GM21423 (cell line): ENCODE measurements around the gene MINDY3.
"Not testable (repeated sequence)": the region's sequence is repeated elsewhere in the genome, so short reads cannot be mapped to it uniquely, and the experiment has no call there.

Experiments used
- ATAC-seq: cut with Tn5 transposase; IDR thresholded peaks from one replicate; pipeline ENCODE4 v1.9.1; 2021; ENCODE audit warnings: mild to moderate bottlenecking, moderate library complexity; ENCODE audit not compliant: unreplicated experiment

The MINDY3 gene

GRCh38 chr10:15781381-15781960 lies 78.8 kb downstream of the MINDY3 start:
- no peak for ATAC-seq

DNA sequence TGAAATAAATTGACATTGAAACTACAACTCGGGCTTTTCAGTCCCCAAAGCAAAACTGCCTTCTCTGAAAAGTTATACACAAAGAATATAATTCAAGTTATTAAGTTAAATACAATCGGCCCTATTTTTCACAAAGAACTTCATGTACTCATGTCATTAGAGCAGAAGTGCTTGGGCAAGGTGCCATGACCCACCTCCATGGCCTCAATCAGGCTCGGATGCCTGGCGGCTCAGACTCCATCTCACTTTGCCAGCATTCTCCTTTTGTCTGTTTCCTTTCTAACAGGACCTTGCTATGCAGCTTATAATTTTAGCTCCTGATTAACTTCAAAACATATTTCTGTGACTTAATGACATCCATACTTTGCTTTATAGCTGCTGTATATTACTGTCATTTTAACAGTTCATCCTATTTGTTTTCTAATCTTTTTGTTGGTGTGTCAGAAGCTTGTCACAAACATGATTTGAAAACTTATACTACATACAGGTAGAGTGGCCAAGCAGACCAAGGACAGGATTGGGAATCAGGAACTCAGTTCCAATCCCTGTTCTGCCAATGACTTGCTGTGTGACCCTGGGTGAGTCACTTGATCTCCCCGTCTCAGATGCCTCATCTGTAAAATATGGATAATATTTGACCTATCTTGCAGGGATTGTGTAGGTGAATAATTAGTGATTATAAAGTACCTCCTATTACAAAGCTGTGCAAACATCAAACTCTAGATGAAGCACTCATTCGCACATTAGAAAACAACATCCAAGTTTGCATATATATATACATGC lies 79.8 kb downstream of the MINDY3 start:
- ATAC-seq: no peak

DNA sequence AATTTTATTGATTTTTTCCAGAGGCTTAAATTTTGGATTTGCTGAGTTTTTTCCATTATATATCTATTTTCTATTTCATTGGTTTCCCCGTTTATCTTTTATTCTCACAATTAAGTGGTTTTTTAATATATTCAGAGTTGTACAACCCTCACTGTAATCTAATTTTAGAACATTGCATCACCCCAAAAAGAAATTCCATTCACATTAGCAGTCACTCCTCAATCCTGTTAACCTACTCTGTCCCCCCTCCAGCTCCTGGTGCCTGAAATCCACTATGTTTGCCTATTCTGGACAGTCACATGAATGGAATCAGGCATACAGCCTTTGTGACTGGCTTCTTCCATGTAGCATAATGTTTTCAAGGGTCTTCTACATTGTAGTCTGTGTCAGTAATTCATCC lies 84.8 kb downstream of the MINDY3 start:
- ATAC-seq: no peak

DNA sequence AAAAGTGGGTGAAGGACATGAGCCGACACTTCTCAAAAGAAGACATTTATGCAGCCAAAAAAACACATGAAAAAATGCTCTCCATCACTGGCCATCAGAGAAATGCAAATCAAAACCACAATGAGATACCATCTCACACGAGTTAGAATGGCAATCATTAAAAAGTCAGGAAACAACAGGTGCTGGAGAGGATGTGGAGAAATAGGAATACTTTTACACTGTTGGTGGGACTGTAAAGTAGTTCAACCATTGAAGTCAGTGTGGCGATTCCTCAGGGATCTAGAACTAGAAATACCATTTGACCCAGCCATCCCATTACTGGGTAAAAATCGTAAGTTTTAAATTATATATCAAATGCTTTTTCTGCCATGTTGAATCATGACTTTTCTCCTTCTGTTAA lies 85.8 kb downstream of the MINDY3 start:
- ATAC-seq: not testable (repeated sequence)

- ATAC-seq: no peak
Measured at GRCh38 chr10:15764892-15765454, 95.3 kb downstream of the MINDY3 start.

- no peak for ATAC-seq
Measured at GRCh38 chr10:15763006-15763405, 97.3 kb downstream of the MINDY3 start.

GRCh38 chr10:15762239-15762638 lies 98.1 kb downstream of the MINDY3 start:
- not testable (repeated sequence) for ATAC-seq

DNA sequence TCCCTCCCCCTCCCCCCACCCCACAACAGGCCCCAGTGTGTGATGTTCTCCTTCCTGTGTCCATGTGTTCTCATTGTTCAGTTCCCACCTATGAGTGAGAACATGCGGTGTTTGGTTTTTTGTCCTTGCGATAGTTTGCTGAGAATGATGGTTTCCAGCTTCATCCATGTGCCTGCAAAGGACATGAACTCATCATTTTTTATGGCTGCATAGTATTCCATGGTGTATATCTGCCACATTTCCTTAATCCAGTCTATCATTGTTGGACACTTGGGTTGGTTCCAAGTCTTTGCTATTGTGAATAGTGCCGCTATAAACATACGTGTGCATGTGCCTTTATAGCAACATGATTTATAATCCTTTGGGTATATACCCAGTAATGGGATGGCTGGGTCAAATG lies 99.1 kb downstream of the MINDY3 start:
- ATAC-seq: not testable (repeated sequence)

DNA sequence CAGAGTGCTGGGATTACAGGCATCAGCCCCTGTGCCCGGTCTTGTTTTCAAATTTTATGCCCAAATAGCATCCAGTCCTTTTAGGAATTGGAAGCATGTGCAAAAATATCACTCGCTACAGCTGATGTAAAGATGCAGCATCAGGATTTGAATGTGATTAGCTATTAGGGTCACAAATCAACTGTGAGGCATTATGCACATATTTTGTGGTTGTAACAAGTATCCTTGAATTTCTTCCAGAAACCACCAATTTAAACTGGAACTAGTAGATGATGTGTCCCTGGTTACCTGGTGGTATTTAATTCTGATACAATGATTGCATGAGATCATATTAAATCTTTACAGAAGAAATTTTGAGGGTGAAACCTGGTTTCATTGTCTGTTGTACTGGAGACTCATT lies 99.6 kb downstream of the MINDY3 start:
- no peak for ATAC-seq

- ATAC-seq: no peak
Measured at GRCh38 chr10:15759265-15759664, 101.0 kb downstream of the MINDY3 start.

DNA sequence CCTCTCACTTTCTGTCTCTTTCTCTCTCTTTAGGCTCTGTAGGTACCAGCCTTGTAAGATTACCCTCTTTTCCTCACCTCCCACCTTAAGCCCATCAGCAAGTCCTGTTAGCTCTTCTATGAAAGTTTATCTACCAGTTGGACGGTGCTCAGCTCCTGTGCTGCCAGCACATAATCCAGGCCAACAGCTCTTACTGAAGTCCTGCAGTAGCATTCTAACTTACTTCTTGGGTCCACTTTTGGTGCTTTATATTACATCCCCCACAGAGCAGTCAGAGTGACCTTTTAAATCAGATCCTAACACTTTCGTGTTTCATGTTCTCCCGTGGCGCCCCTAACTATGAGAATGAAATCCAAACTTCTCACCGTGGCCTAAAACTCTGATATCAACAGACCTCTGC lies 101.7 kb downstream of the MINDY3 start:
- ATAC-seq: no peak

DNA sequence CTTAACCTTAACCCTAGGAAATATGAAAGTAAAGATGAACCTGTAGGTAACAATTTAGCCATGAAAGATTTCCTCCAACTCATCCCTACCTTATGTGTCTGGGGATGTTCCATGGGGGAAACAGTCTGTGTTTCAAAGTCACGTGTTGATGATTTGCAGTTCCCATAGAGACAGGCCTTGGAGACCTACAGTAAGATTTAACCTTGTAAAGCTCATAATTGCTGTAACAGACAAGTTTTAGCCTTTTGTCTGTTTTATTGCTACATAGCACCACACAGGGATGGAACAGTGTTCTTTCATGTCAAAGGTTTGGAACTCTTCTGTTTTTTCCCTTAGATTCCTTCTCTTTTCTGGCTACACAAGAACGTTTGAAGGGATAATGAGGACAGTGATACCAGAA lies 105.4 kb downstream of the MINDY3 start:
- ATAC-seq: no peak

DNA sequence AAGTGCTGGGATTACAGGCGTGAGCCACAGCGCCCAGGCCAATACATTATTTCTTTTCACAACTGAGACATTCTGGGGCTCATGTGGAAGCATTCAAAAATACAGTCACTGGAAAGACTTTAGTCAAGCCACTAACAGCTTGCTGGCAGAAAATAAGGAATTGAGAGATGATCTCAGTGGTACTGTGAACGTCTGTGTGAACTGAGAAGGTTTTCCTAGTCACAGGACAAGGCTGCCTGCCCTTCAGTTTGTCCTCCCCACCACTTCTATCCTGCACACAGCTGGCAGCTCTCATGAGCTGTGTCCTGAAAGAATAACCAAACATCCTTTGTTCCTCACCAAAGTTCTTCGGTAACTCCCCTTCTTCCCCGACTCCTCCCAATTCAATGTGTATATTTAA lies 109.3 kb downstream of the MINDY3 start:
- ATAC-seq: no peak

DNA sequence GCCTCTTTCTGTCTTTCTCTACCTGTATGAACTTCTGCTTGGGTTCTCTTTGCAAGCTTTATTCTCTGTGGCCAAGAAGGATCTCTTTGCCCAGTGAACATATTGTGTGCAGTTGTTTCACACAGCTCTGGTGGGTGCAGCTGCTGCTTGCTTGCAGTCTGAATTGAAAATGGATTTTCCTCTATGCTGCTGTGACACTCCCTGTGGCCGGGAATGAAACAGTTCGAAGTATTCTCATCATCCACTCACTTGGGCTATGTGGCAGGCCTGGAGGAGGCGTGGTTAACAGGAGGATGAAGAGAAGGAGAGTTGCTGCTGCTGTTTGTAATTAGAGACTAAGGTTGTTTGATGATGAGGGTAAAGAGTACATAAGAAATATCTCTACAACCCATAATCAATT lies 112.2 kb downstream of the MINDY3 start:
- ATAC-seq: no peak

GRCh38 chr10:15747632-15748031 lies 112.7 kb downstream of the MINDY3 start:
- no peak for ATAC-seq

DNA sequence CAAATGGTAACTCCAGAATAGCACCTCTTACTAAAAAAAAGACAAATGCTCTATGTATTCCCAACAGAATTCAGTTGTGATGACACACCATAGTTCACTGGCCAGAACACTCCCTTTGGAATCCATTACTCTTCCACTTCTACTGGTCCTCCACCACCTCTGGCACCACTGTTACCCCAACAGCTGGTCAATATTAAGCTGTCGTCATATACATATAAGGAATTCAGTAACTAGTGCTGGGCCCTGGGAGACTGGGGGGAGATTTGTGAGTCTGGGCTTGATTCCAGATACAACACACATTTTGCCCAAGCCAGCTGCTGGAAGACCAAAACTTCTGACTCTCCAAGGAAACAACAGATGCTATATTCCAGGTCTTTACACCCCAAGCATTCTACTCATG lies 114.6 kb downstream of the MINDY3 start:
- ATAC-seq: no peak

- ATAC-seq: no peak
Measured at GRCh38 chr10:15744217-15744865, 116.0 kb downstream of the MINDY3 start.

- ATAC-seq: no peak
Measured at GRCh38 chr10:15743443-15743842, 116.9 kb downstream of the MINDY3 start.

DNA sequence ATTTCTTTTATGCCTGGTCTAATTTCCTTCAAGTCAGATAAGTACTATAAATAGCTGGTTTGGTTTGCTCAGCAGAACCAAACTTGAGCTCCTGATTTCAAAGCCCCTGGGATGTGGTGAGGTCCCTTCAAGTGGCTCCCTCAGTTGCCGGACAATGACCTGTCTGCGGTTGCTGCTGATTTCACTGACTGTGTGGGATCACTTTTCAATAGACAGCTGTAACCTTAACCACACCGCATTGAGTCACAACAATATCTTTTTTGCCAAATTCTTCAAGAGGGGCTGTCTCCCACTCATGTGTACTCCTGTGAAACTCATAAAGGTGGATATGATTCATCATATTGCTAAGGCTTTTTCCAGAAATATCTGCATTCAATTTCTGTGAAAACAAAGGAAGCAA lies 117.5 kb downstream of the MINDY3 start:
- no peak for ATAC-seq

DNA sequence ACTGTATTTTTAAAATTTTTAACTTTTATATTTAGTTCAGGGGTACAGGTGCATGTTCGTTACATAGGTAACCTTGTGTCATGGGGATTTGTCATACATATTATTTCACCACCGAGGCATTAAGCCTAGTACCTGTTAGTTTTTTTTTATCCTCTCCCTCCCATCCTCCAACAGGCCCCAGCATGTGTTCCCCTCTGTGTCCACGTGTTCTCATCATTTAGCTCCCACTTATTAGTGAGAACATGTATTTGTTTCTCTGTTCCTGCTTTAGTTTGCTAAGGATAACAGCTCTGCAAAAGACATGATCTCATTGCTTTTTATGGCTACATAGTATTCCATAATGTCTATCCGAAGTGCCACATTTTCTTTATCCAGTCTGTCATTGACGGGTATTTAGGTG lies 118.2 kb downstream of the MINDY3 start:
- ATAC-seq: no peak

DNA sequence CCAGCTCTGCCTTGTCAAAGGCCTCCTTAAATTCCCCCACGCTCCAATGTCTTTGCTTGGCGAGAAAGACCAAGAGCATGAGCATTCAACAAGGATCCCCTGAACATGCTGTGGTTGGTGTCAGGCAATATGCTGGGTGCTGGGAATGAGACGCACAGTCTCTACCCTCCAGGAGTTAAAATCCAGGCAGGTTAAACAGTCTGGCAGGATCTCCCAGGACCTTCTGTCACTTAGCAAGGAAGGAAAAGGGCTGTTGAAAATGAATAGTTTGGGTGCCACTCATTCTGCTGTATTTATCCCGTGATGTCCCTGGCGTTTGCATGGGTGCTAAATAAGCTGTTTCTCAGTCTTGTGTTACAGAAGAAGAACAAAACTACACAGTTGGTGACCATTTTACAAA lies 118.7 kb downstream of the MINDY3 start:
- ATAC-seq: no peak

DNA sequence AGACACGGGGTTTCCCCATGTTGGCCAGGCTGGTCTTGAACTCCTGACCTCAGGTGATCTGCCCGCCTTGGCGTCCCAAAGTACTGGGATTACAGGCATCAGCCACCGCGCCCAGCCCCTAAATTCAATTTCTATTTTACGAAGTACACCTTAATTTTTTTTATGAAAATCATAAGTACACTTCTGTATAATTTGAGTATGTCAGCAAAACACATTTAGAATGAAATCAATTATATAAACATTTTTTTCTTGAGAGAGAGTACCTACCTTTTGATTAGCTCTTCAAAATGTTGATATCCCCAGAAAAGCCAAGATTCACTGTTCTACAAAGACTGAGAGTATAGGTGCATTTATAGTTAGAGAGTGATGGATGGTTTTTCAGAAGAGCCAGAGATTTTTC lies 120.0 kb downstream of the MINDY3 start:
- no peak for ATAC-seq
